ENCODE data around the gene DHRS13.

- TF ChIP-seq POLR2A (IDR thresholded peaks at IDR 0.05) (no peak), CTCF (IDR thresholded peaks at IDR 0.05) (no peak)
Measured at GRCh38 chr17:28863953-28864352, 38.9 kb downstream of the DHRS13 start.
